ENCODE measurements around the gene CALN1. TPM values are rescaled to one million over a fixed set of nuclear protein-coding genes. Genes with fewer than 3 reads are reported as not detected.

The CALN1 gene
- total RNA-seq, 2 donors from 2014 or later = 4.3 to 6.9 TPM

GRCh38 chr7:71860572-71860971 lies 551.6 kb downstream of the CALN1 start:
- Histone ChIP-seq H3K27ac (ENCODE audit: low read depth, low read length) (no peak overlapping the region), H3K4me1 (ENCODE audit: control insufficient read depth, insufficient read depth, low read length) (no peaks in the 10 kb centered on the region), H3K9ac (ENCODE audit: extremely low read depth, low read length, poor library complexity, severe bottlenecking) (no peak overlapping the region), H3K36me3 (ENCODE audit: control insufficient read depth, insufficient read depth, low read length) (no peaks in the 10 kb centered on the region), H3K27me3 (ENCODE audit: control insufficient read depth, insufficient read depth, low read length, poor library complexity, severe bottlenecking) (no peaks in the 10 kb centered on the region), H3K9me3 (ENCODE audit: control insufficient read depth, low read length) (no peaks in the 10 kb centered on the region), H3K4me3 (ENCODE audit: low read length) (no peak overlapping the region)
- H3K36me3 Mint-ChIP-seq (ENCODE audit: low read depth) = no peaks in the 10 kb centered on the region
- no peak overlapping the region for H3K4me3 Mint-ChIP-seq
- 78 to 94% methylated on average over 2 to 4 of the region's 4 CpGs for WGBS, 2 experiments (ENCODE audit: insufficient coverage in 1 of 2, insufficient read length in 1 of 2)
- no peaks in the 10 kb centered on the region for H3K4me1 Mint-ChIP-seq
- peaks cover 2% of the 10 kb centered on the region for H3K9me3 Mint-ChIP-seq
- H3K27me3 Mint-ChIP-seq (ENCODE audit: insufficient read depth) = no peaks in the 10 kb centered on the region
- TF ChIP-seq, protein P1, sequence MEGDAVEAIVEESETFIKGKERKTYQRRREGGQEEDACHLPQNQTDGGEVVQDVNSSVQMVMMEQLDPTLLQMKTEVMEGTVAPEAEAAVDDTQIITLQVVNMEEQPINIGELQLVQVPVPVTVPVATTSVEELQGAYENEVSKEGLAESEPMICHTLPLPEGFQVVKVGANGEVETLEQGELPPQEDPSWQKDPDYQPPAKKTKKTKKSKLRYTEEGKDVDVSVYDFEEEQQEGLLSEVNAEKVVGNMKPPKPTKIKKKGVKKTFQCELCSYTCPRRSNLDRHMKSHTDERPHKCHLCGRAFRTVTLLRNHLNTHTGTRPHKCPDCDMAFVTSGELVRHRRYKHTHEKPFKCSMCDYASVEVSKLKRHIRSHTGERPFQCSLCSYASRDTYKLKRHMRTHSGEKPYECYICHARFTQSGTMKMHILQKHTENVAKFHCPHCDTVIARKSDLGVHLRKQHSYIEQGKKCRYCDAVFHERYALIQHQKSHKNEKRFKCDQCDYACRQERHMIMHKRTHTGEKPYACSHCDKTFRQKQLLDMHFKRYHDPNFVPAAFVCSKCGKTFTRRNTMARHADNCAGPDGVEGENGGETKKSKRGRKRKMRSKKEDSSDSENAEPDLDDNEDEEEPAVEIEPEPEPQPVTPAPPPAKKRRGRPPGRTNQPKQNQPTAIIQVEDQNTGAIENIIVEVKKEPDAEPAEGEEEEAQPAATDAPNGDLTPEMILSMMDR (conservative IDR thresholded peaks at IDR 0.05) = no peak
- no peak overlapping the region for H3K27ac Mint-ChIP-seq
- DNase-seq = no peak

DNA sequence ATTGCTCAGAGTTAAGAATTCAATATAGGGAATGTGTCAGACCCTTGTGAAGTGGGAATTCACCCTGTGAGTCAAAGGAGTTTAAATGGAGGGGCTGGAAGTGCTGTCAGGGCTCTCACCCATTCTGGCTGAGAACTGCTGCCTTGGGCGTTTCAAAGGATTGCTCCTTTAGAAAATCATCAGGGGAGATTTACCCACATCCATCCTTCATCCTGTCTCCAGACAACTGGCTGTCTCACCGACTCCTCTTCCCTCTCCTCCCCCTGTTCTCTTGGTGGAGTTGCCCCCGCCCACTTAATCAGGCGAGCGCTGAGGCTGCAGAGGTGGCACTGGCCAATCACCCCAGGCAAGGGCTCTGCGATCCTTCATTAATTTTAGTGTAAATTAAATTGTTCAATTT lies 554.8 kb downstream of the CALN1 start:
- Mint-ChIP-seq H3K4me1 (no peaks in the 10 kb centered on the region), H3K27ac (no peak overlapping the region), H3K9me3 (no peaks in the 10 kb centered on the region), H3K4me3 (no peak overlapping the region), H3K36me3 (ENCODE audit: low read depth) (no peaks in the 10 kb centered on the region), H3K27me3 (ENCODE audit: insufficient read depth) (no peaks in the 10 kb centered on the region)
- DNase-seq = no peak
- no peaks in the 10 kb centered on the region for H3K36me3 ChIP-seq (ENCODE audit: control insufficient read depth, insufficient read depth, low read length)
- 40 to 89% methylated on average over 1 to 6 of the region's 6 CpGs for WGBS, 2 experiments (ENCODE audit: insufficient coverage in 1 of 2, insufficient read length in 1 of 2)
- H3K9ac ChIP-seq (ENCODE audit: extremely low read depth, low read length, poor library complexity, severe bottlenecking) = no peak overlapping the region
- no peak overlapping the region for H3K27ac ChIP-seq (ENCODE audit: low read depth, low read length)
- no peaks in the 10 kb centered on the region for H3K27me3 ChIP-seq (ENCODE audit: control insufficient read depth, insufficient read depth, low read length, poor library complexity, severe bottlenecking)
- H3K4me1 ChIP-seq (ENCODE audit: control insufficient read depth, insufficient read depth, low read length) = no peaks in the 10 kb centered on the region
- no peak overlapping the region for H3K4me3 ChIP-seq (ENCODE audit: low read length)
- H3K9me3 ChIP-seq (ENCODE audit: control insufficient read depth, low read length) = no peaks in the 10 kb centered on the region
- TF ChIP-seq, protein P1 (conservative IDR thresholded peaks at IDR 0.05) = no peak

GRCh38 chr7:71854546-71855397 lies 557.4 kb downstream of the CALN1 start:
- H3K4me1 ChIP-seq (ENCODE audit: control insufficient read depth, insufficient read depth, low read length) = no peaks in the 10 kb centered on the region
- Mint-ChIP-seq H3K4me3 (no peak overlapping the region), H3K36me3 (ENCODE audit: low read depth) (no peaks in the 10 kb centered on the region), H3K27ac (no peak overlapping the region), H3K27me3 (ENCODE audit: insufficient read depth) (no peaks in the 10 kb centered on the region), H3K9me3 (no peaks in the 10 kb centered on the region), H3K4me1 (no peaks in the 10 kb centered on the region)
- no peak for DNase-seq
- no peak overlapping the region for H3K27ac ChIP-seq (ENCODE audit: low read depth, low read length)
- no peak overlapping the region for H3K4me3 ChIP-seq (ENCODE audit: low read length)
- H3K36me3 ChIP-seq (ENCODE audit: control insufficient read depth, insufficient read depth, low read length) = no peaks in the 10 kb centered on the region
- 85 to 88% methylated on average over 11 to 12 of the region's 12 CpGs for WGBS, 2 experiments (ENCODE audit: insufficient coverage in 1 of 2, insufficient read length in 1 of 2)
- TF ChIP-seq, protein P1 (conservative IDR thresholded peaks at IDR 0.05) = no peak
- H3K9me3 ChIP-seq (ENCODE audit: control insufficient read depth, low read length) = no peaks in the 10 kb centered on the region
- no peak overlapping the region for H3K9ac ChIP-seq (ENCODE audit: extremely low read depth, low read length, poor library complexity, severe bottlenecking)
- H3K27me3 ChIP-seq (ENCODE audit: control insufficient read depth, insufficient read depth, low read length, poor library complexity, severe bottlenecking) = no peaks in the 10 kb centered on the region

All from endodermal cell (in vitro differentiated cells).